GM18907 (cell line): ENCODE measurements around the gene IQCH.

Source experiments
- ATAC-seq: cut with Tn5 transposase; IDR thresholded peaks from one replicate; pipeline ENCODE4 v1.9.1; 2021; ENCODE audit warnings: mild to moderate bottlenecking, moderate library complexity; ENCODE audit not compliant: unreplicated experiment

The IQCH gene

DNA sequence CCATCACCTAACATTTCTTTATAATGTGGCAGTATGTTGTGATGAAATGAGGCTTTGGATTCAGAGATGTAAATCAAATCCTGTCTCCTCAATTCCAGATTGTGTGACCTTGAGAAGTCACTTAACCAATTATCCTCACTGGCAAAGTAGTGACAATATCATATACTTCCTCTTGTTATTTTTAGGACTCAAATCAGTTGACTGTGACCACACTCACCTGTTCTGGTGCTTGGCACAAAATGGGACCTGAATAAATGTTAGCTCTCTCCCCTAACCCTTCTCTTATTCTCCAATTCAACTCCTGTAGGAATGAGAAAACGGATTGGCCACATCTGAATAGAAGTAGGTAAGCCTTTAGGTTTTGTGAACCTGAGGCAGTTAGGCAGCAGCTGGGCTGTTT lies 42.1 kb downstream of the IQCH start:
- no peak for ATAC-seq

- no peak for ATAC-seq
These were observed 45.9 kb downstream of the IQCH start for GRCh38 chr15:67300266-67301025.

DNA sequence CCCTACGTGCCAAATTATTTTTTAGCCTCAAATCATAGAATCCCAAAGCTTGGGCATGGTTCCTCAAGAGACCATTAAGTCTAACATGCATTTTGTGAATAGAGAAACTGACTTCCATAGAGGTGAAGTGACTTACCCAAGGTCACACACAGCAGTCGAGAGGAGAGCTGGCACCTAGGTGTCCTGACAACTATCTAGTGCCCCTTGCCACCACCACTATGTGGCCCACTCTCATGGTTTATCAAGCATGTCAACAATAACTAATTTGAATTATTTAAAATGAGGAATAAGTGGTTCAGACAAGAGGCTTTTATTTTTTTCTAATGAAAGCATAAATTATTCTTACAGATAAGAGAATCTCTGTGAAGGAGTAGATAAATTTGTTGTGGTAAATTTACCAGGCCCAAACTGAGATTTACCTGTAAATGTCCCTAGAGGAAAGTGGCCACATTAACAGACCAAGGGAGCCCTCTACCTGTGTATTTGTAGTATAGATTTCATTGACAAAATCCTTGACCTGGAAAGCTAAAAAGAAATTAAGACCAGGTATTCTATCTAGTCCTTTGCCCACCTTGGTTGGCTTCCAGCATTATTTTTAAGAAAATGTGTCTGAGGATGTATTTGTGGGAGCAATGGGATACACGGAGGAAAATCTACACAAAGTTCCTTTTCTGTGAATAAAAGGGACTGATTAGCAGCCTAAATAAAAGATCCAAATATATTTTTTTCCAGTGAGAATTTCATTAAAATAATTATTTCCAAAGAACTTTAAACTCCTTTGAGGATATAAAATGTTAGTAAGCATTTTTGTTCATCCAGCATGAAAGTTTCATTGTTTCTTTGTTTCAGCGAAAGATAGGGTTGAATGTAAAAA lies 49.1 kb downstream of the IQCH start:
- ATAC-seq = no peak

GRCh38 chr15:67304778-67305177 lies 50.2 kb downstream of the IQCH start:
- no peak for ATAC-seq

DNA sequence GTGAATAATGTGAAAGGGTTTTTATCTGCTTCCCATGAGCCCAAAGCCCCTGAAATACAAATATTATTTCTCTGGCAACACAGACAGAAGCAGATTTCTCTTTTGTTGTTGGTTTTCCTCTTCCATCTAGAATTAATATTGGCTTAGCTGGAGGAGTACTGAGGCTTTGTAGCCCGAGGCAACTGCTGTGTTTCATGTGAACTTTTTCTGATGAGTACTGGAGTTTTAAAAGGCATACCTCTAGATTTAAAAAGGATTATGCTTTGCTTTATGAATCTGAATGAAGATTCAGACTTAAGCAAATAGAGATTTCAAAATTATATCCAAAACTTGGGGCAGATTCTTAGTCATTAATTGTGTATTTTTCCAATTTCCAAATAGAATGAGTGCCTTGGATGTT lies 50.9 kb downstream of the IQCH start:
- ATAC-seq = no peak

- ATAC-seq = no peak
These were observed 52.6 kb downstream of the IQCH start for GRCh38 chr15:67307156-67307555.

GRCh38 chr15:67307889-67308597 lies 53.5 kb downstream of the IQCH start:
- ATAC-seq = no peak

DNA sequence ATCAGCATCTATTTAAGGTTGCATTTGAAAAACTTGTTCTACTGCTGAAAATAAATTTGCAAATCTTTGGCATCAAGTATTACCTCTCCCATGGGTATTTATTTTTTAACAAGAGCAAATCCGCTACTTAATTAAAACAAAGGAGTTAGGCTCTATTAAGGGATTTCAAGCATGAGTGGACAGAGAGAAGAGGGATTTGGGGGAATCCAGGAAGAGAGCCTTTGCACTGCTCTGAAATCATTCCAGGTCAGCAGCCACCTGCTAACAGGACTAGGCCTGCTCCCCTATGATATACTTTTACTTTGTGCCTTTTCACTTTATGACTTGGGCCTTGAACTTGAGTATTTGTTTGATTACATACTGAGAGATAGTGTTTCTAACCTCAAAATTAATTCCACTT lies 57.1 kb downstream of the IQCH start:
- no peak for ATAC-seq

GRCh38 chr15:67319961-67320360 lies 65.4 kb downstream of the IQCH start:
- no peak for ATAC-seq

GRCh38 chr15:67321352-67321751 lies 66.8 kb downstream of the IQCH start:
- no peak for ATAC-seq

GRCh38 chr15:67322481-67322880 lies 67.9 kb downstream of the IQCH start:
- no peak for ATAC-seq

GRCh38 chr15:67327312-67327711 lies 72.7 kb downstream of the IQCH start:
- ATAC-seq = no peak

- ATAC-seq = no peak
These were observed 73.2 kb downstream of the IQCH start for GRCh38 chr15:67327737-67328136.

DNA sequence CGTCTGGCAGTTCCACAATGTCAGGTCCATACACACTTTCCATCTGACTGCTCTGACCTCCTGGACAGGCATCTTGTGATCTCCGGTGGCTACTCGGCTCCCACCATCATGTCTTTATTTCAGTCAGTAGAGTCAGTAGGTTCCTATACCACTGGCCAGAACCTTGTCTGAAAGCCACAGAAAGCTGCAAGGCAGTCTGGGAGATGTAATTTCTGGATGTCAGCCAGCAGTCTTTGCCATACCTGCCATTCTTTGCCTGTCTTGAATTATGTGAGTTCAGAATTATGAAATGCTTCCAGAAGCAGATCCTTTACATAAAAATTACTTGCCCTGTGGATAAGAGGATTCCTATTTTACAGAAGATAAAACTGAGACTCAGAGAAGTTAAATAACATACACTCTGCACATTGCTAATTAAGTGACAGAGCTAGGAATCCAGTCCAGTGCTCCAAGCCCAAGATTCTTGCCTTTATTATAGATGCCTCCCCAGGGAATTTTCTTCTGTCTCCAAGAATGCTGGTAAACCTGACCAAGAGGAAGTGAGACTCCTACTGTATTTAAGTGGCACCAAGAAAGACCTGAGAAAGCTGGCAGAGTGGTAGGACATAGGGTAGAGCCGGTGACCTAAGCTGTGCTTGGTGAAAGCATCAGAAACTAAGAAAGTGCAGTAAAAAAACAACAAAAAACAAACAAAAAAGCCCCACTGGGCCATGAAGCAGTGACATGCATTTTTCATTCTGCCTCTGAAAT lies 75.6 kb downstream of the IQCH start:
- no peak for ATAC-seq

DNA sequence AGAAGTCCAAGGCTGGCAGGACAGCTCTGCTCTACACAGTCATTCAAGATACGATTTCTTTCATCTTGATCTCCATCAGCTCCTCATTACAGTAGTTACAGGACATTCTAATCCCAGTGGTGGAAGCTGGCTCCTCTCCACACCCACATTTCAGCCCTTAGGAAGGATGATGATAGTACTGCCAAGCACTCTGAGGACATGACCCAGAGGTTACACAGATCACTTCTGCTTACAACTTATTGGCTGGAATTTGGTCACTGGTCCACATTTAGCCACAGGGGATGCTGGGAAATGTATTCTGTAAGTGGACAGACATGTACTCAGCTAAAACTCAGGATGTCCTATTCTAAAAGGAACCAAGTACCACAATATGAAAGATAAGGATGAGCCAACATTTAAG lies 77.1 kb downstream of the IQCH start:
- ATAC-seq = no peak

- ATAC-seq = no peak
These were observed 80.4 kb downstream of the IQCH start for GRCh38 chr15:67335026-67335425.

DNA sequence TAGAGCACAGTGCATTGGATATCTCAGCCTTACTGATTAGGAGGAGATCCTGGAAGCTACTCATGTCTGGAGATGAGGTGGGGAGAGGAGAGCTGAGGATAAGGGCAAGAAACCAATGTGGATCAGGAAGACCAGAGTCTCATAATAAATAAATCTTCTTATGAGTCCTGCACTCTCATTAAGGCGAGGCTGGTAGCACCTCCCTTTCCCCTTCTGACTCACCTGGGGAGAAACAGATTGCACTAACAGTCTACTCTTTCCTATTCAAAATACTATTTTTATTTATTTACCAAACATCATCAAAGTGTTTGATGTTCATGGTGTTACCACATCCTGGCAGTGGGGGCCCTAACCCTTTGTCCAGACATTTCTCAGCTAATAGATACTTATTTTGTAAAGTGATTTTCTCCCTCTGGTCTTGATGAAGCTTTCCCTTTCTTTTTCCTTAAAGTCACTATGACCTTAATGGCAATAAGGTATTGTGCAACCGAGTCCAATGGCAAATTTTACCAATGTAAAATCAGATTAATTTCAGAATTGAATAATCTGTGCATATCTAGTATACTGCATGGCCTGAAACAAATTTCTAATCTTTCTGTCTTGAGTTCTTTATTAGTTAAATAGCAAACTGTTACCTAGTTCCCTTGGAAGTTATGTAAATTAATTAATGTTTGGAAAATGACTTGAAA lies 81.1 kb downstream of the IQCH start:
- no peak for ATAC-seq

GRCh38 chr15:67340630-67341029 lies 86.0 kb downstream of the IQCH start:
- ATAC-seq = no peak

GRCh38 chr15:67341539-67341938 lies 87.0 kb downstream of the IQCH start:
- no peak for ATAC-seq

DNA sequence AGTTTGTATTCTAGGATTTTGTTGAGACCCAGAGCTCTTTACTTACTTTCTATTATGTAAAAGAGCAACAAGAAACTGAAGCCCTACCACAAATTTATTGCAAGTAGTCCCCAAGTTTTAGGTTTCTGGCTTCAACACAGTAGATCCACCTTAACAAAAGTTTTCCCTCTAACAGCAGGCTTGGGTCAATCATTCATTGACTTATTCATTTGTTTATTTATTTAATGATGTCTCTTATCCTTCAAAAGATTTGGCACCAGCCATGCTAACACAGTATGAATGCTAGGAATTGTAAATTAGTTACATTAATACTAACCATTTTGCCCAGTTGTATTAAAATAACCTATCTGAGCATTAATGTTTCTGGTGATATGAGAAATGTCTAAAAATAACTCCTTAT lies 88.6 kb downstream of the IQCH start:
- no peak for ATAC-seq
